H9 (cell line): Measurements from ENCODE around the gene CYSTM1. TPM values are rescaled to one million over a fixed set of nuclear protein-coding genes. Genes with fewer than 3 reads are reported as not detected.

ENCODE experiments used
- DNase-seq: peaks from one replicate; pipeline ENCODE4 v3.0.0-alpha.2; 2017
- H2AFZ ChIP-seq: one replicate; pipeline ENCODE4 v1.6.1; 2013; ENCODE audit warnings: mild to moderate bottlenecking, low read length, control low read depth, moderate library complexity
- H2AK5ac ChIP-seq: 2 replicates; pipeline ENCODE4 v1.6.1; 2013; ENCODE audit warnings: low read length, control low read depth, mixed read lengths; ENCODE audit not compliant: insufficient read length
- H2BK120ac ChIP-seq: one replicate; pipeline ENCODE4 v1.6.1; 2013; ENCODE audit warnings: low read depth, mild to moderate bottlenecking, low read length, control low read depth, inconsistent platforms; ENCODE audit not compliant: poor library complexity, severe bottlenecking
- H2BK12ac ChIP-seq: 2 replicates; pipeline ENCODE4 v1.6.1; 2013; ENCODE audit warnings: low read length, control low read depth, mixed read lengths, low read depth; ENCODE audit not compliant: insufficient read length
- H2BK15ac ChIP-seq: 2 replicates; pipeline ENCODE4 v1.6.1; 2013; ENCODE audit warnings: low read depth, low read length, control low read depth
- H2BK20ac ChIP-seq: one replicate; pipeline ENCODE4 v1.6.1; 2013; ENCODE audit warnings: low read depth, mild to moderate bottlenecking, low read length, control low read depth, inconsistent platforms; ENCODE audit not compliant: poor library complexity, severe bottlenecking
- H2BK5ac ChIP-seq: 2 replicates; pipeline ENCODE4 v1.6.1; 2013; ENCODE audit warnings: low read length, control low read depth, mixed read lengths; ENCODE audit not compliant: insufficient read length
- H3K14ac ChIP-seq: 2 replicates; pipeline ENCODE4 v1.6.1; 2013; ENCODE audit warnings: low read length, control low read depth; ENCODE audit not compliant: insufficient read depth
- H3K18ac ChIP-seq: 2 replicates; pipeline ENCODE4 v1.6.1; 2013; ENCODE audit warnings: low read depth, mild to moderate bottlenecking, mixed read lengths, low read length, control low read depth; ENCODE audit not compliant: insufficient read length
- H3K23ac ChIP-seq: 2 replicates; pipeline ENCODE4 v1.6.1; 2013; ENCODE audit warnings: low read length, control low read depth, mixed read lengths, low read depth; ENCODE audit not compliant: insufficient read length
- H3K23me2 ChIP-seq: 2 replicates; pipeline ENCODE4 v1.6.1; 2013; ENCODE audit warnings: low read depth, mild to moderate bottlenecking, mixed read lengths, low read length, control low read depth; ENCODE audit not compliant: insufficient read length, poor library complexity, severe bottlenecking
- H3K27ac ChIP-seq: 2 replicates; pipeline ENCODE4 v1.5.1; 2013; ENCODE audit warnings: low read length, control low read depth, mixed read lengths, low read depth; ENCODE audit not compliant: insufficient read length
- H3K27me3 ChIP-seq: 2 replicates; pipeline ENCODE4 v1.6.1; 2013; ENCODE audit warnings: low read length, control low read depth, inconsistent platforms; ENCODE audit not compliant: insufficient read depth
- H3K4ac ChIP-seq: 2 replicates; pipeline ENCODE4 v1.6.1; 2013; ENCODE audit warnings: low read depth, mild to moderate bottlenecking, control low read depth, inconsistent platforms, low read length, moderate library complexity
- H3K4me1 ChIP-seq: 2 replicates; pipeline ENCODE4 v1.6.1; 2013; ENCODE audit warnings: low read length, control low read depth, inconsistent platforms; ENCODE audit not compliant: insufficient read depth
- H3K4me2 ChIP-seq: 2 replicates; pipeline ENCODE4 v1.6.1; 2013; ENCODE audit warnings: low read length, control low read depth, mixed read lengths; ENCODE audit not compliant: insufficient read length, insufficient read depth
- H3K56ac ChIP-seq: 2 replicates; pipeline ENCODE4 v1.6.1; 2013; ENCODE audit warnings: low read depth, mild to moderate bottlenecking, mixed read lengths, low read length, control low read depth; ENCODE audit not compliant: insufficient read length
- H3K79me1 ChIP-seq: 2 replicates; pipeline ENCODE4 v1.6.1; 2013; ENCODE audit warnings: low read depth, mild to moderate bottlenecking, moderate library complexity, low read length, control low read depth, inconsistent platforms; ENCODE audit not compliant: insufficient read depth, poor library complexity, severe bottlenecking
- H3K79me2 ChIP-seq: 2 replicates; pipeline ENCODE4 v1.6.1; 2013; ENCODE audit warnings: low read length, control low read depth, inconsistent platforms; ENCODE audit not compliant: insufficient read depth
- H3K9ac ChIP-seq: 2 replicates; pipeline ENCODE4 v1.6.1; 2013; ENCODE audit warnings: low read length, control low read depth, mixed read lengths; ENCODE audit not compliant: insufficient read length; ENCODE audit errors: extremely low read depth
- H3K9me3 ChIP-seq: one replicate; pipeline ENCODE4 v1.6.1; 2013; ENCODE audit warnings: low read depth, low read length, inconsistent platforms; ENCODE audit not compliant: control insufficient read depth
- H3T11ph ChIP-seq: one replicate; pipeline ENCODE4 v1.6.1; 2013; ENCODE audit warnings: mild to moderate bottlenecking, low read length, control low read depth, inconsistent platforms
- H4K20me1 ChIP-seq: one replicate; pipeline ENCODE4 v1.6.1; 2013; ENCODE audit not compliant: control insufficient read depth, insufficient read length, insufficient read depth
- H4K5ac ChIP-seq: 2 replicates; pipeline ENCODE4 v1.6.1; 2013; ENCODE audit warnings: low read depth, mild to moderate bottlenecking, mixed read lengths, low read length, control low read depth; ENCODE audit not compliant: insufficient read length
- H4K8ac ChIP-seq: replicated peaks from 2 replicates; pipeline ENCODE4 v1.6.1; 2013; ENCODE audit warnings: low read length, control low read depth, mixed read lengths, low read depth; ENCODE audit not compliant: insufficient read length
- H4K91ac ChIP-seq: 2 replicates; pipeline ENCODE4 v1.6.1; 2013; ENCODE audit warnings: low read depth, mild to moderate bottlenecking, moderate library complexity, mixed read lengths, low read length, control low read depth; ENCODE audit not compliant: insufficient read length
- H3K27ac Mint-ChIP-seq, 3 experiments: 2 replicates in 2 of 3; 3 replicates in 1 of 3; pipeline ENCODE4 v1.8.0; 2020 to 2021; ENCODE audit warnings: mixed read lengths in 3 of 3, mild to moderate bottlenecking in 1 of 3, moderate library complexity in 1 of 3
- H3K27me3 Mint-ChIP-seq: 2 replicates; pipeline ENCODE4 v1.8.0; 2021; ENCODE audit warnings: low read depth, mild to moderate bottlenecking, moderate library complexity, mixed read lengths
- H3K36me3 Mint-ChIP-seq, 3 experiments: 2 replicates in 2 of 3; 3 replicates in 1 of 3; pipeline ENCODE4 v1.8.0; 2020 to 2021; ENCODE audit warnings: low read depth in 3 of 3, mixed read lengths in 3 of 3; ENCODE audit not compliant: insufficient read depth in 1 of 3
- H3K4me1 Mint-ChIP-seq, 2 experiments: 2 replicates each; pipeline ENCODE4 v1.8.0; 2020; ENCODE audit warnings: mixed read lengths in 2 of 2
- H3K4me3 Mint-ChIP-seq, 2 experiments: 2 replicates in 1 of 2; 3 replicates in 1 of 2; pipeline ENCODE4 v1.8.0; 2020 to 2021; ENCODE audit warnings: mild to moderate bottlenecking in 2 of 2, mixed read lengths in 2 of 2, moderate library complexity in 1 of 2
- H3K9me3 Mint-ChIP-seq, 2 experiments: 2 replicates in 1 of 2; 3 replicates in 1 of 2; pipeline ENCODE4 v1.8.0; 2020; ENCODE audit warnings: mild to moderate bottlenecking in 2 of 2, mixed read lengths in 2 of 2, moderate library complexity in 1 of 2
- WGBS: extraction: QIAGEN DNeasy Blood & Tissue Kit; methylation state at CpG from one replicate; pipeline ENCODE4 v1.1.7; 2013; ENCODE audit warnings: missing lambda C conversion rate, low lambda C conversion rate, mixed read lengths; ENCODE audit not compliant: insufficient read length; ENCODE audit errors: extremely low coverage; 5-methylcytosine and 5-hydroxymethylcytosine counted together
- total RNA-seq: library from RNA; stranded (reverse); gene quantifications from 2 replicates; pipeline ENCODE4 v1.2.1, GENCODE V29; 2021
- TF ChIP-seq, protein P1 (sequence below): fragments of 200-600 bp; sonication (generic); conservative IDR thresholded peaks from 3 replicates; pipeline ENCODE4 v1.8.0; 2021; ENCODE audit warnings: antibody characterized with exemption, mild to moderate bottlenecking

The CYSTM1 gene
- total RNA-seq, 1 experiment from 2014 or later = 20.6 TPM

DNA sequence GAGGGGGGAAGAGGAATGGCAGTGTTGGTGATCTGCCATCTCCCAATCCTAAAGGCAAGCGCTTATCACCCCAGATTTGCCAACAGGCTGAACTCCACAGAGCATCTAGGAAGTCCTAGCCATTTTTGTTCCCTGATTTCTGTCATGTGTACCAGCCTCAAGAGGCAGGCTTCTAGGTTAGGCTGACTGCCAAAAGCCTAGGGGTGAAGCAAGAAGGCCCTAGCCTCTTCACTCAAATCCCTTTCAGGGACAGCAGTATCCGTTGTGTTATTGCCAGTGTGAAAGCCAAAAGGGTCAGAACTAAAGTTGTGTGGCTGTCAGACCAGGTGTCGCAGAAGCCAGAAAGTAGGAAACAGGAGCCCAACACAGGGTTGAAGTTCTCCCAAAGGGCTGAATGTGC lies 34.6 kb upstream of the CYSTM1 start:
- Histone ChIP-seq H3K79me2 (no peaks in the 10 kb centered on the region), H3K14ac (no peak overlapping the region), H3K9ac (no peak overlapping the region), H3K23me2 (no peaks in the 10 kb centered on the region), H4K8ac (no peak overlapping the region), H3K27me3 (peaks cover 6% of the 10 kb centered on the region; the same call in 1 of the 2 replicates), H4K91ac (no peak overlapping the region), H4K5ac (no peak overlapping the region), H2AFZ (no peak overlapping the region), H2BK12ac (no peak overlapping the region), H3K27ac (no peak overlapping the region), H3T11ph (no peak overlapping the region), H2BK20ac (no peak overlapping the region), H3K9me3 (no peaks in the 10 kb centered on the region), H3K4me1 (no peaks in the 10 kb centered on the region), H2AK5ac (no peak overlapping the region), H3K18ac (no peak overlapping the region), H3K56ac (no peak overlapping the region), H3K4ac (no peak overlapping the region), H4K20me1 (no peaks in the 10 kb centered on the region), H2BK120ac (no peak overlapping the region), H3K79me1 (no peaks in the 10 kb centered on the region), H3K23ac (no peak overlapping the region), H2BK15ac (no peak overlapping the region), H3K4me2 (no peak overlapping the region), H2BK5ac (no peak overlapping the region)
- peaks cover 30% of the 10 kb centered on the region for H3K27me3 Mint-ChIP-seq
- no peaks in the 10 kb centered on the region for H3K9me3 Mint-ChIP-seq
- H3K4me3 Mint-ChIP-seq = no peak overlapping the region
- no CpG with 5 or more reads among the region's 3 CpGs for WGBS
- no peaks in the 10 kb centered on the region for H3K36me3 Mint-ChIP-seq
- H3K4me1 Mint-ChIP-seq = peaks cover 4 to 7% of the 10 kb centered on the region in 2 experiments
- TF ChIP-seq, protein P1, sequence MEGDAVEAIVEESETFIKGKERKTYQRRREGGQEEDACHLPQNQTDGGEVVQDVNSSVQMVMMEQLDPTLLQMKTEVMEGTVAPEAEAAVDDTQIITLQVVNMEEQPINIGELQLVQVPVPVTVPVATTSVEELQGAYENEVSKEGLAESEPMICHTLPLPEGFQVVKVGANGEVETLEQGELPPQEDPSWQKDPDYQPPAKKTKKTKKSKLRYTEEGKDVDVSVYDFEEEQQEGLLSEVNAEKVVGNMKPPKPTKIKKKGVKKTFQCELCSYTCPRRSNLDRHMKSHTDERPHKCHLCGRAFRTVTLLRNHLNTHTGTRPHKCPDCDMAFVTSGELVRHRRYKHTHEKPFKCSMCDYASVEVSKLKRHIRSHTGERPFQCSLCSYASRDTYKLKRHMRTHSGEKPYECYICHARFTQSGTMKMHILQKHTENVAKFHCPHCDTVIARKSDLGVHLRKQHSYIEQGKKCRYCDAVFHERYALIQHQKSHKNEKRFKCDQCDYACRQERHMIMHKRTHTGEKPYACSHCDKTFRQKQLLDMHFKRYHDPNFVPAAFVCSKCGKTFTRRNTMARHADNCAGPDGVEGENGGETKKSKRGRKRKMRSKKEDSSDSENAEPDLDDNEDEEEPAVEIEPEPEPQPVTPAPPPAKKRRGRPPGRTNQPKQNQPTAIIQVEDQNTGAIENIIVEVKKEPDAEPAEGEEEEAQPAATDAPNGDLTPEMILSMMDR = no peak
- DNase-seq = no peak
- no peak overlapping the region for H3K27ac Mint-ChIP-seq
